GM18858 (cell line): ENCODE measurements around the gene RBM34.
"Not testable (repeated sequence)": the region's sequence is repeated elsewhere in the genome, so short reads cannot be mapped to it uniquely, and the experiment has no call there.

ENCODE experiments used
- ATAC-seq: cut with Tn5 transposase; IDR thresholded peaks from one replicate; pipeline ENCODE4 v1.9.1; 2021; ENCODE audit not compliant: unreplicated experiment

Gene RBM34

DNA sequence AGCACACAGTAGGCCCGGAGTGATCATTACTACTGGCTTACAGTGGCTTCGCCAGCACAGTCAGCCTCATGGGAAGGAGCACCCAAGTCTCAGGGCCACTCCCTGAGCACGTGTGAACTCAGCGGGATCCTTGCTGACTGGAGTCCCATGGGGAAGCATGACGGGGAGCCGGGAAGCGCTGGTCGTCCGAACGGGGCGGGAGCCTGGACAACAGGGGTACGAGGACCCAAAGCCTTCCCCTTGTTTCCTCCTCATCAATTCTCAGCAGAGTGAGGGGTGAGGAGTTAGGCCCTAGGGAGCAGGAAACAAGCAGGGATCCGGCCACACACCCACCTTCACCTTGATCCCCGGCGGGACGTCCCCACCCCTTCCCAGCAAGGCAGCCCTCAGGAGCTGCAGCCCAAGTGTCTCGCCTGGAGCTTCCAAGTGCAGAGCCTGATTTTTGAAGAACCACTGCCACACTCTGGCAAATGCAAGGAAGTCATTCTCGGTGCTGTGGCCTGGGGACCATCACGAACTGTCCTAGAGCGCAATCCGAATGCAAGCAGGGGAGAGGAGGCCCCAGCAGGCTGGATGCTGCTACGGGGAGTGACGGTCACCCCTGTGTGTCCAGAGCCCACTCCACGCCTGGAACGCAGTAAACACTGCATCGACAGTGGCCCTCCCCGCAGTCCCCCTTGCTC lies 67.9 kb downstream of the RBM34 start:
- no peak for ATAC-seq

DNA sequence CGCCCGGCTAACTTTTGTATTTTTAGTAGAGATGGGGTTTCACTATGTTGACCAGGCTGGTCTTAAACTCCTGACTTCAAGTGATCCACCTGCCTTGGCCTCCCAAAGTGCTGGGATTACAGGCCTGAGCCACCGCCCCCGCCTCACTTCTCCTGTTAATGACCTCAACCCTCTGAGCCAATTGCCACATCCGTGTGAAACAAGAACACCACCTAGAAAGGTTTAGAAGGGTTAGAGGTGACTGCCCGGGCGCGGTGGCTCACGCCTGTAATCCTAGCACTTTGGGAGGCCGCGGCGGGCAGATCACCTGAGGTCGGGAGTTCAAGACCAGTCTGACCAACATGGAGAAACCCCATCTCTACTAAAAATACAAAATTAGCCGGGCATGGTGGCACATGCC lies 68.6 kb downstream of the RBM34 start:
- ATAC-seq = not testable (repeated sequence)

DNA sequence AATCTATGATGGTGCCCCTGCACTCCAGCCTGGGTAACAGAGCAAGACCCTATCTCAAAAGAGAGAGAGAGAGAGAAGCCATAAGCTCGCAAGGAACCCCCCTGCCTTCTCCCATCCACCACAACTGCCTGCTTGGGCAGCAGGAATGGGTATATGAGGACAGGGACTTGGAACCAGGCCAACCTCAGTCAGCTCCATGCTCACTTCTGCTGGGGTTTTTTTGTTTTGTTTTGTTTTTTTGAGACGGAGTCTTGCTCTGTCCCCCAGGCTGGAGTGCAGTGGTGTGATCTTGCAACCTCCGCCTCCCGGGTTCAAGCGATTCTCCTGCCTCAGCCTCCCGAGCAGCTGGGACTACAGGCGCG lies 69.0 kb downstream of the RBM34 start:
- not testable (repeated sequence) for ATAC-seq

DNA sequence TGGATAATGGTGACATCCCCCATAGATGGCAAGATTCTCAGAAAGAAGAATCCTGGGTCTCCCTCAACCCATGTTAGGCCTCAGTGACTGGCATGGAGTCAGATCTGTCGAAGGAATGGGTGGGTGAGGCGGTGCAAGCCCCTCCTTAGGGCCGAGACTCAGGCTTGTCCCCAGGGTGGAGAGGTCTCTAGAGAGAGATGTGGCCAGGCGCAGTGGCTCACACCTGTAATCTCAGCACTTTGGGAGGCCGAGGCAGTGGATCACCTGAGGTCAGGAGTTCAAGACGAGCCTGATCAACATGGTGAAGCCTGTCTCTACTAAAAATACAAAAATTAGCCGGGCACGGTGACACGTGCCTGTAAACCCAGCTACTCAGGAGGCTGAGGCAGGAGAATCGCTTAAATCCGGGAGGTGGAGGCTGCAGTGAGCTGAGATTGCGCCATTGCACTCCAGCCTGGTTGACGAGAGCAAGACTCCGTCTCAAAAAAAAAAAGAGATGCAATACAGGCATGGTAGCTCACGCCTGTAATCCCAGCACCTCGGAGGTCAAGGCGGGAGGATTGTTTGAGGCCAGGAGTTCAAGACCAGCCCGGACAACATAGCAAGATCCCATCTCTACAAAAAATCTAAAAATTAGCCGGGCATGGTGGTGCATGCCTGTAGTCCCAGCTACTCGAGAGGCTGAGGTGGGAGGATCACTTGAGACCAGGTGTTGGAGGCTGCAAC lies 69.6 kb downstream of the RBM34 start:
- ATAC-seq = not testable (repeated sequence)

DNA sequence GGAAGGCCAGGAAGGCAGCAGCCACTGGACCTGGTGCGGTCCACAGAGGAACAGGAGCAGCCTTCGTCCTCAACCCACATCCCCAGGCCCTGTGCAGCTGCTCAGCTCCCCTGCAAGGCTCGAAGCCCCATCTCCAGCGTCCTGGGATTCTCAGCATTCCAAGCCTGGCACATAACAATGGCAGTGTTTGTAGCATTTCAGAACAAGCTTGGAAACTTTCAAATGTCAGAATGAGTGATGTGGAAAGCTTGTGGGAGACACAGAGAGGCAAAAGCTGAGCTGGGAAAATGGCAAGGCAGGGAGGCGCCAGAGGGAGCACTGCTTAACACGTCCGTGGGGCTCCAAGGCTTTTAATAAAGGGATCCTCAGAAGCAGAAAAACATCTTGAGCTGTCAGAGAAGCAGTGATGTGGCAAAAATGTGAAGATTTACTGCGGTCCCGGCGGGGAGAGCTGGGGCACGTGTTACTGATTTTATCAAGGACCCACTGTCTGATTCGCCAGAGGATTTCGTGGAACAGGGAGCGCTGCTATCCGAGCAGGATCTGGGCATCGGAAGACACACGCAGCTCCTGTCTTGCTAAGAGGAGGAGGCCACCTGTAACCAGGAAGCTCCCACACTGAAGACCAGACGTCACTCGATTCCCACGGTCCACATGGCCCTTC lies 70.5 kb downstream of the RBM34 start:
- ATAC-seq = no peak

DNA sequence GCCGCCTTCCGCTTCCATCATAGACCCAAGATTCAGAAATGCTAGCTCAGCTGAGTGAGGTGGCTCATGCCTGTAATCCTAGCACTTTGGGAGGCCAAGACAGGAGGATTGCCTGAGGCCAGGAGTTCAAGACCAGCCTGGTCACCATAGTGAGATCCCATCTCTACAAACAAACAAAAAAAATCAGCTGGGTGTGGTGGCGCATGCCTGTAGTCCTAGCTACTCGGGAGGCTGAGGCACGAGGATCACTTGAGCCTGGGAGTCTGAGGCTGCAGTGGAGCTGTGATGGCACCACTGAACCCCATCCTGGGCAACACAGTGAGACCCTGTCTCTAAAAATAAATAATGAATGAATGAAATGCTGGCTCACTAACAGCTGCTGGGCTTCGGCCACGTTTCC lies 72.1 kb downstream of the RBM34 start:
- no peak for ATAC-seq

DNA sequence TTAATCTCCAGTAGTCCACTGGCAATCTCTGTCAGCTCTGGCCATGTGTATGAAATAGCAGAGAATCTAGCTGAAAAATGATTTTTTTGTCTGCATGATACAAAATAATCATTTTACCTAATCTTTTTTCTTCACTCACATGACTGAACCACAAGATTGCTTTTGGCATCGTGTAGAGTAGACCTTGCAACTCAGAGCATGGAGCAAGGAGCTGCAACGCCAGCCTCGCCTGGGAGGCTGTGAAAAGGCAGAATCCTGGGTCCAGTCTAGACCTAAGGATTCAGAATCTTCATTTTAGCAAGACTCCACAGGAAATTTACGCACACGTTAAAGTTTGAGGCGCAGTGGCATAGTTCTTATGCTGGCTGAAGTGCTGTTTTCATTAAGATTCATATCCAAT lies 72.6 kb downstream of the RBM34 start:
- no peak for ATAC-seq

DNA sequence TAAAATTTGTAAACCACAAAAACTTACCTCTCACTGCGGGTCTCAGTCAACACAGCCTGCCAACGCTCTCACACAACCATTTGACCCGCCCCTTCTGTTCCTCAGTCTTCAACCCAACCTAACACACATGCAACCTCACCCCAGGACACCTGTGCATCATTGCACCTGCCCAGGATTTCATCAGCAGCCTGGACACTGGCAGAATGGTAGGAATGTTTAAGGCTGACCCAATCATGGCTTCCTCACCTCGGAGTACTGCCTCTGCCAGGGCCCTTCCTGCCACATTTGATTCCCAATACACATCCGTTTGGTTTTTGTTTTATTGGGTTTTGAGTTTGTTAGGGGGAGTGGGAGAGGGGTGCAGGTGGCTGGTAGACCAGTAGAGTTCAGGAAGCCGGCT lies 73.1 kb downstream of the RBM34 start:
- no peak for ATAC-seq

DNA sequence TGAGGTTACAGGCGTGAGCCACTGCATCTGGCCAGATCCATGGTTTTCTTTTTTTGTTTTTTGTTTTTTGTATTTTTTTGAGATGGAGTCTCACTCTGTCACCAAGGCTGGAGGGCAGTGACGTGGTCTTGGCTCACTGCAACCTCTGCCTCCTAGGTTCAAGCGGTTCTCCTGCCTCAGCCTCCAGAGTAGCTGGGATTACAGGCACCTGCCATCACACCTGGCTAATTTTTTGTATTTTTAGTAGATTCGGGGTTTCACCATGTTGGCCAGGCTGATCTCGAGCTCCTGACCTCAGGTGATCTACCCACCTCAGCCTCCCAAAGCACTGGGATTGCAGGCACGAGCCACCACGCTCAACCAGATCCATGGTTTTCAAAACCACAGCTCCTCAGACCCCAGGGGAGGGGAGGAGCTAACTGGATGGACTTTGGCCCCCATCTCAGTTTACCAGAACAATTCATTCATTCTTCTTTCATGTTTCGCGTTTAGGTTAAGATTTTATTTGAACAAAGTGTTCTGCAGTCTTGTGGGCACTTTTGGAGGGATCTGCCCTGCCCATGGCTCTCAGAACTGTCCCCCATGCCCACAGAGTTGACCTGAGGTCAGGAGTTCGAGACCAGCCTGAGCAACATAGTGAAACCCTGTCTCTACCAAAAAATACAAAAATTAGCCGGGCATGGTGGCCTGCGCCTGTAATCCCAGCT lies 75.5 kb downstream of the RBM34 start:
- ATAC-seq = not testable (repeated sequence)
